Stimulated activated CD8-positive, alpha-beta memory T cell treated with anti-CD3 and anti-CD28 coated beads, Interleukin-15, amount 100 ng/mL, for 24 hours (primary cell): ENCODE data around the gene THAP7.
"Not testable (repeated sequence)": the region's sequence is repeated elsewhere in the genome, so short reads cannot be mapped to it uniquely, and the experiment has no call there.

ENCODE experiments used
- DNase-seq: peaks from one replicate; pipeline ENCODE4 v3.0.0-alpha.2; 2020; ENCODE audit warnings: low read depth

THAP7 gene

GRCh38 chr22:21012446-21013407, 10.8 kb upstream of the THAP7 start:
- no peak for DNase-seq

- DNase-seq, result no peak
Measured at GRCh38 chr22:21010426-21011113, 8.7 kb upstream of the THAP7 start.

GRCh38 chr22:21009638-21010425, 7.9 kb upstream of the THAP7 start:
- DNase-seq, result no peak

- DNase-seq, result not testable (repeated sequence)
Measured at GRCh38 chr22:21009208-21009607, 7.3 kb upstream of the THAP7 start.

GRCh38 chr22:21003782-21004181, 1.9 kb upstream of the THAP7 start:
- no peak for DNase-seq

- no peak for DNase-seq
Measured at GRCh38 chr22:21000987-21001600, 824 bp downstream of the THAP7 start.

- DNase-seq, result no peak
Measured at GRCh38 chr22:21000207-21000986, 1.5 kb downstream of the THAP7 start.

GRCh38 chr22:20999350-21000206, 2.3 kb downstream of the THAP7 start:
- DNase-seq, result no peak

- no peak for DNase-seq
Measured at GRCh38 chr22:20998411-20999336, 3.2 kb downstream of the THAP7 start.

GRCh38 chr22:20997536-20998257, 4.2 kb downstream of the THAP7 start:
- DNase-seq, result no peak

- no peak for DNase-seq
Measured at GRCh38 chr22:20996598-20997535, 5.1 kb downstream of the THAP7 start.

- DNase-seq, result no peak
Measured at GRCh38 chr22:20996031-20996410, 5.9 kb downstream of the THAP7 start.

GRCh38 chr22:20995329-20996030, 6.4 kb downstream of the THAP7 start:
- no peak for DNase-seq

- DNase-seq, result no peak
Measured at GRCh38 chr22:20994902-20995241, 7.0 kb downstream of the THAP7 start.

- DNase-seq, result no peak
Measured at GRCh38 chr22:20994128-20994901, 7.6 kb downstream of the THAP7 start.
